Panc1 (cell line): ENCODE results near the gene FRYL. TPM values are rescaled to one million over a fixed set of nuclear protein-coding genes. Genes with fewer than 3 reads are reported as not detected.

Experiments
- ATAC-seq: fragments of 200-7000 bp; cut with Tn5 transposase; 2 replicates; pipeline ENCODE4 v1.9.1; 2020; ENCODE audit warnings: mild to moderate bottlenecking, moderate library complexity
- BruUV-seq: library from RNA; stranded (reverse); fragments of 400-500 nt; replicated peaks from 2 replicates; lab custom pipeline; 2021; lab: Mats Ljungman, UMichigan
- CTCF ChIA-PET: fragments of 300-600 bp; sonication (Branson Sonifier 250); formaldehyde crosslinking; loops from one replicate; lab custom pipeline; 2022; ENCODE audit warnings: antibody characterized with exemption; lab: Charles Lee
- POLR2A ChIA-PET: fragments of 300-600 bp; sonication (Branson Sonifier 250); formaldehyde crosslinking; loops from one replicate; lab custom pipeline; 2022; ENCODE audit warnings: antibody characterized with exemption; lab: Charles Lee
- DNase-seq: peaks from one replicate; pipeline ENCODE4 v3.0.0-alpha.2; 2010; ENCODE audit warnings: low read depth, low spot score
- H3K27ac ChIP-seq: 2 replicates; pipeline ENCODE4 v1.5.1; 2011; ENCODE audit warnings: mild to moderate bottlenecking, low read length, inconsistent platforms
- H3K27me3 ChIP-seq: fragments of 200-500 bp; sonication (Bioruptor generic); 2 replicates; pipeline ENCODE4 v1.6.0; 2014; ENCODE audit warnings: low read length, inconsistent platforms; ENCODE audit not compliant: control insufficient read depth, insufficient read depth
- H3K36me3 ChIP-seq: fragments of 200-500 bp; sonication (Bioruptor generic); 2 replicates; pipeline ENCODE4 v1.5.1; 2014; ENCODE audit warnings: inconsistent platforms, mild to moderate bottlenecking, low read length, moderate library complexity; ENCODE audit not compliant: control insufficient read depth, insufficient read depth
- H3K4me1 ChIP-seq: 2 replicates; pipeline ENCODE4 v1.5.1; 2011; ENCODE audit warnings: inconsistent platforms, mild to moderate bottlenecking, low read length, moderate library complexity; ENCODE audit not compliant: control insufficient read depth, insufficient read depth
- H3K4me3 ChIP-seq, 2 experiments: 2 replicates each; pipeline ENCODE4 v1.5.1; 2011 to 2012; ENCODE audit warnings: low read depth in 2 of 2, low read length in 2 of 2, mild to moderate bottlenecking in 2 of 2, inconsistent platforms in 1 of 2, moderate library complexity in 1 of 2
- H3K9me3 ChIP-seq: fragments of 200-500 bp; sonication (Bioruptor generic); 2 replicates; pipeline ENCODE4 v1.5.1; 2014; ENCODE audit warnings: low read depth, mild to moderate bottlenecking, inconsistent platforms, low read length, moderate library complexity; ENCODE audit not compliant: control insufficient read depth, insufficient read depth
- CTCF ChIP-seq: fragments of 450-650 bp; IDR thresholded peaks from 2 replicates; pipeline ENCODE4 v1.5.1; 2017; ENCODE audit warnings: mild to moderate bottlenecking
- POLR2AphosphoS5 ChIP-seq: IDR thresholded peaks from 2 replicates; pipeline ENCODE4 v1.6.1; 2012; ENCODE audit warnings: mild to moderate bottlenecking, low read depth, low read length, moderate library complexity
- REST ChIP-seq, 2 experiments: IDR thresholded peaks; 2 replicates each; pipeline ENCODE4 v1.6.1; 2011 to 2012; ENCODE audit warnings: low read depth in 2 of 2, control low read depth in 1 of 2, low read length in 1 of 2, mild to moderate bottlenecking in 1 of 2, moderate library complexity in 1 of 2; ENCODE audit not compliant: insufficient read depth in 1 of 2
- SIN3A ChIP-seq: IDR thresholded peaks from 2 replicates; pipeline ENCODE4 v1.6.1; 2012; ENCODE audit warnings: low read depth, mild to moderate bottlenecking, low read length, moderate library complexity, borderline replicate concordance; ENCODE audit not compliant: insufficient read depth
- TCF7L2 ChIP-seq: IDR thresholded peaks from 2 replicates; pipeline ENCODE4 v1.6.1; 2011; ENCODE audit warnings: mild to moderate bottlenecking, low read depth, low read length, inconsistent platforms
- in situ Hi-C: cut with HindIII; loops from 2 replicates; pipeline ENCODE4 v1.10.0; 2016; ENCODE audit warnings: low sequenced_read_pairs, low pct_unique_long_range_greater_than_20kb
- intact Hi-C: fragments of 100-400 bp; cut with micrococcal nuclease; formaldehyde crosslinking; loops from one replicate; pipeline ENCODE4 v1.10.0; 2022; ENCODE audit not compliant: unreplicated experiment
- total RNA-seq: library from RNA; stranded (reverse); gene quantifications from one replicate; pipeline ENCODE4 v1.2.1, GENCODE V29; 2021; ENCODE audit not compliant: unreplicated experiment

The FRYL gene
- total RNA-seq, 1 experiment from 2014 or later: 47.5 TPM

- in situ Hi-C loops: no loop called here
- DNase-seq (no peak), ATAC-seq (no peak)
- BruUV-seq: no TSS peak
- ChIA-PET POLR2A (no interaction called here), CTCF (interaction anchor here (0.6 to 0.8 kb wide), 2 partner anchors 12 to 70 kb away, joined by 3 to 4 read pairs; no protein-coding TSS in a partner anchor)
- Histone ChIP-seq H3K27me3 (no peaks in the 10 kb centered on the region), H3K9me3 (no peaks in the 10 kb centered on the region), H3K27ac (no peak overlapping the region), H3K4me3 (no peak overlapping the region), H3K36me3 (peaks cover 14% of the 10 kb centered on the region), H3K4me1 (no peaks in the 10 kb centered on the region)
- intact Hi-C loops: loop anchor here (10.0 kb wide), 1 partner anchor 62 kb away; no protein-coding TSS in a partner anchor
- TF ChIP-seq REST (IDR thresholded peaks at IDR 0.05; ENCODE audit: insufficient read depth in 1 of 2, low read depth in 2 of 2, low read length in 1 of 2): no peak
- TF ChIP-seq SIN3A: no peak
- TF ChIP-seq TCF7L2: no peak
- TF ChIP-seq CTCF: no peak
- no peak for TF ChIP-seq POLR2AphosphoS5
These were observed 273.4 kb downstream of the FRYL start for GRCh38 chr4:48506716-48507115.

GRCh38 chr4:48504352-48504751, 275.7 kb downstream of the FRYL start:
- BruUV-seq: no TSS peak
- peaks cover 10% of the 10 kb centered on the region; the same call in 1 of the 2 replicates for H3K36me3 ChIP-seq
- H3K4me1 ChIP-seq: no peaks in the 10 kb centered on the region
- H3K27ac ChIP-seq: no peak overlapping the region
- H3K9me3 ChIP-seq: no peaks in the 10 kb centered on the region
- in situ Hi-C loops (no loop called here), intact Hi-C loops (loop anchor here (10.0 kb wide), 1 partner anchor 60 kb away; no protein-coding TSS in a partner anchor)
- no peak overlapping the region for H3K4me3 ChIP-seq
- POLR2A ChIA-PET: no interaction called here
- no peak for TF ChIP-seq CTCF
- no peak for TF ChIP-seq SIN3A
- no peak for TF ChIP-seq TCF7L2
- TF ChIP-seq POLR2AphosphoS5: no peak
- TF ChIP-seq REST (IDR thresholded peaks at IDR 0.05; ENCODE audit: insufficient read depth in 1 of 2, low read depth in 2 of 2, low read length in 1 of 2): no peak
- DNase-seq: no peak
- H3K27me3 ChIP-seq: no peaks in the 10 kb centered on the region
- CTCF ChIA-PET: no interaction called here
- ATAC-seq: no peak
